ENCODE data around the gene SLC37A3. TPM values are rescaled to one million over a fixed set of nuclear protein-coding genes. Genes with fewer than 3 reads are reported as not detected.

The SLC37A3 gene
- total RNA-seq, 1 experiment from 2014 or later, result 22.1 TPM

GRCh38 chr7:140439359-140439758, 41.0 kb upstream of the SLC37A3 start:
- ChIA-PET CTCF (interaction anchor here (0.5 to 0.6 kb wide), 2 partner anchors 64 to 319 kb away, joined by 3 to 10 read pairs; no protein-coding TSS in a partner anchor), POLR2A (ENCODE audit: unreplicated experiment) (no interaction called here)
- intact Hi-C loops (cut with micrococcal nuclease), result no loop called here
- Histone ChIP-seq H3K36me3 (ENCODE audit: low read depth, low read length) (no peaks in the 10 kb centered on the region), H3K4me3 (ENCODE audit: low read length) (no peak overlapping the region), H3F3A (ENCODE audit: low read length, unreplicated experiment) (no peaks in the 10 kb centered on the region), H3K9ac (ENCODE audit: low read length) (no peak overlapping the region), H3K79me2 (ENCODE audit: low read length) (no peaks in the 10 kb centered on the region), H3K27ac (ENCODE audit: low read length) (no peak overlapping the region), H3K9me2 (replicated peaks; ENCODE audit: low read length) (no peaks in the 10 kb centered on the region), H3K4me2 (ENCODE audit: low read length) (no peak overlapping the region), H3K27me3 (ENCODE audit: low read length) (no peaks in the 10 kb centered on the region), H3K9me3 (ENCODE audit: low read length) (no peaks in the 10 kb centered on the region), H3K4me1 (ENCODE audit: insufficient read depth, low read length) (no peaks in the 10 kb centered on the region), H4K20me1 (ENCODE audit: low read length) (no peaks in the 10 kb centered on the region), H2AFZ (ENCODE audit: low read length) (no peak overlapping the region)
- TF ChIP-seq EZH2phosphoT487 (IDR thresholded peaks at IDR 0.05; ENCODE audit: borderline replicate concordance, low read length) (no peak), EZH2 (IDR thresholded peaks at IDR 0.05; ENCODE audit: low read length, unreplicated experiment) (no peak), CTCF (conservative IDR thresholded peaks at IDR 0.05; ENCODE audit: low read depth, low read length) (no peak)
- ATAC-seq (no peak), DNase-seq (no peak)
- BruUV-seq (replicated peaks), result no TSS peak

- Histone ChIP-seq H3K9me3 (ENCODE audit: low read length) (no peaks in the 10 kb centered on the region), H3K36me3 (ENCODE audit: low read depth, low read length) (no peaks in the 10 kb centered on the region), H3F3A (ENCODE audit: low read length, unreplicated experiment) (no peaks in the 10 kb centered on the region), H4K20me1 (ENCODE audit: low read length) (no peaks in the 10 kb centered on the region), H3K9me2 (replicated peaks; ENCODE audit: low read length) (no peaks in the 10 kb centered on the region), H3K9ac (ENCODE audit: low read length) (no peak overlapping the region), H3K4me3 (ENCODE audit: low read length) (no peak overlapping the region), H3K4me2 (ENCODE audit: low read length) (no peak overlapping the region), H3K27me3 (ENCODE audit: low read length) (no peaks in the 10 kb centered on the region), H3K27ac (ENCODE audit: low read length) (no peak overlapping the region), H2AFZ (ENCODE audit: low read length) (no peak overlapping the region), H3K79me2 (ENCODE audit: low read length) (no peaks in the 10 kb centered on the region), H3K4me1 (ENCODE audit: insufficient read depth, low read length) (no peaks in the 10 kb centered on the region)
- TF ChIP-seq EZH2 (IDR thresholded peaks at IDR 0.05; ENCODE audit: low read length, unreplicated experiment) (no peak), CTCF (conservative IDR thresholded peaks at IDR 0.05; ENCODE audit: low read depth, low read length) (no peak), EZH2phosphoT487 (IDR thresholded peaks at IDR 0.05; ENCODE audit: borderline replicate concordance, low read length) (no peak)
- DNase-seq, result no peak
- intact Hi-C loops (cut with micrococcal nuclease), result no loop called here
- no TSS peak for BruUV-seq (replicated peaks)
- ChIA-PET POLR2A (ENCODE audit: unreplicated experiment) (no interaction called here), CTCF (no interaction called here)
- no peak for ATAC-seq
Measured at GRCh38 chr7:140435252-140435895, 37.0 kb upstream of the SLC37A3 start.

- Histone ChIP-seq H3K9ac (ENCODE audit: low read length) (no peak overlapping the region), H3K9me3 (ENCODE audit: low read length) (no peaks in the 10 kb centered on the region), H3K9me2 (replicated peaks; ENCODE audit: low read length) (no peaks in the 10 kb centered on the region), H3K36me3 (ENCODE audit: low read depth, low read length) (no peaks in the 10 kb centered on the region), H3K4me1 (ENCODE audit: insufficient read depth, low read length) (no peaks in the 10 kb centered on the region), H3K79me2 (ENCODE audit: low read length) (no peaks in the 10 kb centered on the region), H3K27ac (ENCODE audit: low read length) (no peak overlapping the region), H3K4me3 (ENCODE audit: low read length) (no peak overlapping the region), H3K27me3 (ENCODE audit: low read length) (no peaks in the 10 kb centered on the region), H3F3A (ENCODE audit: low read length, unreplicated experiment) (no peaks in the 10 kb centered on the region), H4K20me1 (ENCODE audit: low read length) (no peaks in the 10 kb centered on the region), H2AFZ (ENCODE audit: low read length) (no peak overlapping the region), H3K4me2 (ENCODE audit: low read length) (no peak overlapping the region)
- POLR2A ChIA-PET (ENCODE audit: unreplicated experiment), result no interaction called here
- intact Hi-C loops (cut with micrococcal nuclease), result no loop called here
- no peak for TF ChIP-seq CTCF (conservative IDR thresholded peaks at IDR 0.05; ENCODE audit: low read depth, low read length)
- TF ChIP-seq EZH2phosphoT487 (IDR thresholded peaks at IDR 0.05; ENCODE audit: borderline replicate concordance, low read length), result no peak
- TF ChIP-seq EZH2 (IDR thresholded peaks at IDR 0.05; ENCODE audit: low read length, unreplicated experiment), result no peak
- BruUV-seq (replicated peaks), result no TSS peak
- no peak for DNase-seq
- CTCF ChIA-PET, result no interaction called here
- ATAC-seq, result no peak
Measured at GRCh38 chr7:140433396-140433795, 35.1 kb upstream of the SLC37A3 start.
